Activated CD4-positive, alpha-beta T cell treated with anti-CD3 and anti-CD28 coated beads, Interleukin-2, amount 50 U/mL, for 4 hours (primary cell): ENCODE measurements around the gene GSDMA.
A peak's percentile ranks its signal among the peaks of the same experiment; 100 is the strongest.
"Not testable (repeated sequence)": the region's sequence is repeated elsewhere in the genome, so short reads cannot be mapped to it uniquely, and the experiment has no call there.

Experiments used
- DNase-seq, 2 experiments: peaks; one replicate each; pipeline ENCODE4 v3.0.0-alpha.2; 2020

The GSDMA gene

DNA sequence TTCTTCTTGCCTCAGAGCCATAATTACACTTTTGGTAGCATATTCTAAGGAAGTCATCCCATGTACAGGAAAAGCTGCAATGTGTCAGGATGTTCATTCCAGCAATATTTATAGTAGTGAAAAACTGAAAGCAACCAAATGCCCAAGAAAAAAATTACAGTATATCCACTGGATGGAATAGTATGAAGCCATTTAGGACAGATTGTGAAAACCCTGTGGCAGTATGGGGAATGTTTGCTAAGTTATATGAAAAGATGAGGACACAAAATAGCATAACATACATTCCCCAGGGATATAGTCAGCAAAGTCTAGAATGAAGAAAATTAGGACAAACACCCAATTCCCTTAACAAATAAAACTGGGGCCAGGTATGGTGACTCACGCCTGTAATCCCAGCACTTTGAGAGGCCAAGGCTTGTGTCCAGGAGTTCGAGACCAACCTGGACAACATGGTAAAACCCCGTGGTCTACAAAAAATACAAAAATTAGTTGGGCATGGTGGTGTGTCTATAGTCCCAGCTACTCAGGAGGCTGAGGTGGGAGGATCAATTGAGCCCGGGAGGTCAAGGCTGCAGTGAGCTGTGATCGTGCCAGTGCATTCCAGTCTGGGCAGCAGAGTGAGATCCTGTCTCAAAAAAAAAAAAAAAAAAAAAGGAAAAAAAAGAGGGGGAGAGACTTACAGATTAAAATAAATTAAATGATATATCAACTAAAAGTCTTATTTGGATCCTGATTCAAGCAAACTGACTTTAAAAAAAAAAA, 33.0 kb upstream of the GSDMA start:
- DNase-seq = no peak

DNA sequence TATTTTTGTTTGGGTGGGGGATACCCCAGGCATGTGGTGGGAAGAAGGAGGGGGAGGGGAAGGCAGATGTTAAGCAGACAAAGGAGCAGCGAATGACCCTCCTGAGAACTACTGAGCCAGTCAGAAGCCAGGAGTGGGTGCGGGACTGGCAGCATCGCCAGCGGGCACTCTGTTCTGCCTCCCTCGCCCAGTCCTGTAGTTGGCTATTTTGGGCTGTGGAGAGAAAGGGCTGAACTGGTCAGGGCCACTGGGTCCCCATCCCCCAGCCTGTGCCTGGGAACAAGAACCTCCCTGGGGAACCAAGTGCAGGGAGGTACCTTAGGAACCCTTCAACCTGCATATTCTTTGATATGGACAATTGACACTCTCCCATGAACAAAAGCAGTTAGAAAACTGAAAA, 28.9 kb upstream of the GSDMA start:
- no peak for DNase-seq

- no peak for DNase-seq
Observed at GRCh38 chr17:39934324-39934723, 28.5 kb upstream of the GSDMA start.

- no peak for DNase-seq
Observed at GRCh38 chr17:39935909-39936308, 26.9 kb upstream of the GSDMA start.

DNA sequence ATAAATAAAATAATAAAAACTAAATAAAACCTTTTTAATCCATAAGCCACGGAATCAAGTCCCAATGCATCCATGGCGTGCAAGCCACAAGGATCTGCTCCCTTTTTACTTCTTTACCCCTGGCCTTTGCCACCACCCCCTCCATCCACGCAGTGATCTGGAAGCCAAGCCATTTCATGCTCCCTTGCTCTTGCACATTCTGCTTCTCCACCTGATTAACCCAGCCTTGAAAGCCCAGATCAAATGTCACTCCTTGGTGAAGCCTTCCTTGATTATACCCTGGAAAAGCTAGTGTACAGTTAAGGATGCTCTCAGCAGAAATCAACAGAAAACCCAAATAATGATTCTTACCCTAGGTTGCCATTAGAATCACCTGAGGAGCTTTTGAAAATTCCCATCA, 25.4 kb upstream of the GSDMA start:
- no peak for DNase-seq

GRCh38 chr17:39938140-39938869, 24.5 kb upstream of the GSDMA start:
- DNase-seq = no peak

- DNase-seq = no peak
Observed at GRCh38 chr17:39939106-39939505, 23.7 kb upstream of the GSDMA start.

DNA sequence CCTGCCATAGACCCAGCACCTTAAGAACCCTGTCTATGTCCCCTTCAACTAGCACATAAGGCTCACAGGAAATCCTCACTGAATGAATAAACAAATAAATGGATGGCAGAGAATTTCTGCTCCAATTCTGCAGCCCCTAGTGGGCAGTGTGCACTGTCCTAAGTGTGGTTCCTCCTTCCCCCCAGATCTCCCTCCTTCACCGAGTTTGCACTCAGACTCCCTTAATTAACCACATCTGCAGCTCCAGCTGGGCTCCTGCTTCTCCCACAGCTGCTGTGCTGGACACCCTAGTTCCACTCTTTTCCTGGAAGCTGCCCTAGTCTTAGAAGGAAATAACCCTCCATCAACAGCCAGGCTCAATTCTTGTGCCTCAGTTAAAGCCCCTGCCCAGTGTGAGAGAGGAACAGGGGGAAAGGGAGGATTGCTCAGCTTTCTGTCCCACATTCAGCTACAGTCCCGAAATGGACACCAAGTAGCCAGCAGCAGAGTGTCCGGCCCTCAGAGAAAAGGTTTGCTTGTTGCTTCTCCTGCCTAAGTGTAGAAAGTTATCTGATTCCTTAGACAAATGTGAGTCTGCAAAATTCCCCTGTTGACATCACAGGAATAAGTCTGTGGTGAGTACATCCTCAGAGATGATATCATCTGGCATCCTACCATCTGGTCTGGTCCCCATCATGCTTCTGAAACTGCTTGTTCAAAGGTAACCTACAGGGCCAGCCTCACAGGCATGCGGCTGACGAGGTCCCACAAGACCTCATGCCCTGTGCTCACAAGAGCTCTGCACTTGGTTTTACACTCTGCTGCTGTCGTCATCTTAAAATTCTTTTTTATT, 23.0 kb upstream of the GSDMA start:
- DNase-seq = no peak

DNA sequence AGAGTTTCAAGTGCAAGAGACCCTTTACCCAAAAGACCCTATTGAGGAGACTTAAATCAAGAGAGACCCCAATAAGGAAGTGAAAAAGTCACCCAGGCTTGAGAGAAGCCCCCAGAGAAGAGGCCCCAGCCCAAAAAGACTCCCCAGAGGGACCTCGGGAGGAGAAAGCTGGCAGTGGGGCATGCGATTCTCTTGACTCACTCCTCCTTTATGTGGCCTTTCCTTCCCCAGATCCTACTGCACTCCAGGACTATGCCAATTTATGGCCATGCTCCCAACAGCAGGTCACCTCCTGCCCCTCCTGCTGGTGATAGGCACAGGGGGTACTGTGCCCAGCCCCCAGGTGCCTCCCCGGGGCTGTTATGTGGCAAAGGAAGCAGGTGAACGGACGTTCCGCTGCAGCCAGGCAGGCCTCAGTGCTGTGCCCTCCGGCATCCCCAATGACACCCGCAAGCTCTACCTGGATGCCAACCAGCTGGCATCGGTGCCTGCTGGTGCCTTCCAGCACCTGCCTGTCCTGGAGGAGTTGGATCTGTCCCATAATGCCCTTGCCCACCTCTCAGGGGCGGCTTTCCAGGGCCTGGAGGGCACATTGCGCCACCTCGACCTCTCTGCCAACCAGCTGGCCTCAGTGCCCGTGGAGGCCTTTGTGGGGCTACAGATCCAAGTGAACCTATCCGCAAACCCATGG, 19.0 kb upstream of the GSDMA start:
- no peak for DNase-seq

GRCh38 chr17:39944393-39944711, 18.5 kb upstream of the GSDMA start:
- DNase-seq = no peak

GRCh38 chr17:39946551-39947330, 16.1 kb upstream of the GSDMA start:
- no peak for DNase-seq

GRCh38 chr17:39948489-39948828, 14.3 kb upstream of the GSDMA start:
- DNase-seq = not testable (repeated sequence)

GRCh38 chr17:39949028-39949427, 13.8 kb upstream of the GSDMA start:
- DNase-seq = no peak

DNA sequence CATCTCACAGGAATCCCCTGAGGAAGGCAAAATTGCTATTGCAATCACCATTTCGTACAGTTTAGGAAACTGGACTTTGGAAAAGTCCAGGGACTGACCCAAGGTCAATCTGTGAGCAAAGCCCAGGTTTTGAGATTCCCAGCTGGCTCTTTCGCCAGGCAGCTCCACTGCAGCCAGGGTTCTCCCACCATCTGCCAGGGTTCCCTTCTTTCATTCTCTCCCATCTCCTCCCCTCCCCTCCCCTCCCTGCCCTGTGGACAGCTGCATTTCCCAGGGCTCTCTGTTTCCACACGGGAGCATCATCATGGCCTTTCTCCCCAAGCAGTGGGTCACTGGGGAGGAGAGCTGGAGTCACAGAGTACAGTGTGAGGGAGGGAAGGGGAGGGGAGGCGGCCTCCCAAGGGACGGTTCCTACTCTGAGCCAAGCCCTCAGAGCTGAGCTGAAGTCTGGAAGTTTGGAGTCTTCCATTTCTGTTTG, 11.9 kb upstream of the GSDMA start:
- no peak for DNase-seq

GRCh38 chr17:39951924-39952679, 10.7 kb upstream of the GSDMA start:
- no peak for DNase-seq

GRCh38 chr17:39952680-39953470, 9.9 kb upstream of the GSDMA start:
- peak; percentile 98 for DNase-seq

- DNase-seq = no peak
Observed at GRCh38 chr17:39953471-39953888, 9.3 kb upstream of the GSDMA start.

DNA sequence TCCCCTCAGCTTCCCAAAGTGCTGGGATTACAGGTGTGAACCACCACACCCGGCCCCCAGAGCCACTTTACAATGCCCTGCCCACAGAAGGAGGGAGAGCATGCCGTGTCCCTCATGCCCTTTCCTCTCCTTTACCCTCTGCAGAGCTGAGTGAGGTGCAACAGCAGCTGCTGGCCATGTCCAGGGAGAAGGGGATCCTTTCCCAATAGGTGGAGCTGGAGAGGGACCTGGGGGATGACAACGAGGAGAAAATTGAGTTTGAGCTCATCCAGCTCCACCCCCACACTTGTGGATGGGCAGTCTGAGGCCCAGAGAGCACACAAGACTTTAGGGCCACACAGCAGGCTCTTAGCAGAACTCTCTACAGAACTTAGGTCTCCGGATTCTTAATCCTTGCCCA, 7.9 kb upstream of the GSDMA start:
- DNase-seq = no peak

- DNase-seq = no peak
Observed at GRCh38 chr17:39955726-39956225, 7.0 kb upstream of the GSDMA start.

DNA sequence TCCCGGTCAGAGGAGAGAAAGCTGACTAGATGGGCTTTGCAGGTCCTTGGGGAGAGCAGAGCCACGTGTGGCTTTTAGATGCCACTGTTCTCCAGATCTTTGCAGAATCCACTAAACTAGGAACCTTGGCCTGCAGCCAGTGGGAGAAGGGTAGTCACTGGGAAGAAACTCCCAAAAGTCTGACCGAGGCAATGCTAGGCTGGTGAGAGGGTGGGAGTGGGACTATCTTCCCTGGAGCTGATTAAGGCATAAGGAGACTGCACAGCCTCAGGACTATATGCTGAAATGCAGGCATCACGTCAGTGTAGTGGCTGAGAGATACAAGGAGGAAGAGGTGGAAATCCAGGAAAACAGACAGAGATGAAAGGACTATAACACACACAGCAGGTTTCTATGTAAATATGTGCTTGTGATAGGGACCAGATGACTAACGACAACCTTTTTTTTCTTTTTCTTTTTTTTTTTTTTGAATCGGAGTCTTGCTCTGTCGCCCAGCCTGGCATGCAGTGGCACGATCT, 2.2 kb upstream of the GSDMA start:
- no peak for DNase-seq
